GM12878 (cell line): Measurements from ENCODE around the gene IFNL1. TPM values are rescaled to one million over a fixed set of nuclear protein-coding genes. Genes with fewer than 3 reads are reported as not detected.

Source experiments
- ATAC-seq: fragments of 200-7000 bp; cut with Tn5 transposase; 3 replicates; pipeline ENCODE4 v1.9.1; 2020; ENCODE audit warnings: mild to moderate bottlenecking, moderate library complexity
- BruUV-seq: library from RNA; stranded (reverse); fragments of 400-500 nt; replicated peaks from 2 replicates; lab custom pipeline; 2021; lab: Mats Ljungman, UMichigan
- CTCF ChIA-PET: fragments of 300-600 bp; sonication (Branson Sonifier 250); formaldehyde crosslinking; extraction: SDS; loops from one replicate; lab custom pipeline; 2021; ENCODE audit warnings: inconsistent platforms; lab: Yijun Ruan, JAX
- POLR2A ChIA-PET: fragments of 350-600 bp; formaldehyde crosslinking; extraction: SDS; loops from one replicate; lab custom pipeline; 2021; ENCODE audit warnings: inconsistent platforms; lab: Charles Lee
- RAD21 ChIA-PET: fragments of 300-600 bp; sonication (Branson Sonifier 250); formaldehyde crosslinking; loops from one replicate; lab custom pipeline; 2023; ENCODE audit warnings: antibody characterized with exemption; ENCODE audit not compliant: unreplicated experiment; lab: Charles Lee
- SMC1A ChIA-PET: fragments of 300-600 bp; sonication (Branson Sonifier 250); formaldehyde crosslinking; loops from one replicate; lab custom pipeline; 2023; ENCODE audit not compliant: unreplicated experiment, uncharacterized antibody; lab: Charles Lee
- DNase-seq: peaks from one replicate; pipeline ENCODE4 v3.0.0-alpha.2; 2011; ENCODE audit warnings: low read depth, low spot score
- FAIRE-seq: peaks from 3 replicates; lab custom pipeline; 2011; peaks lifted over from hg19 to GRCh38; lab: Jason Lieb, UNC
- H2AFZ ChIP-seq: 2 replicates; pipeline ENCODE4 v1.6.0; 2011; ENCODE audit warnings: low read depth, low read length, control low read depth; ENCODE audit not compliant: control insufficient read depth
- H3K27ac ChIP-seq: 2 replicates; pipeline ENCODE4 v1.5.1; 2011; ENCODE audit warnings: control low read depth; ENCODE audit not compliant: control insufficient read depth, insufficient read depth
- H3K27me3 ChIP-seq, 2 experiments: replicated peaks in 1 of 2; 2 replicates each; pipeline versions ENCODE4 v1.6.0 to v1.6.1; 2011; ENCODE audit warnings: low read length in 1 of 2; ENCODE audit not compliant: control insufficient read depth in 2 of 2, insufficient read depth in 2 of 2
- H3K36me3 ChIP-seq, 2 experiments: 2 replicates each; pipeline ENCODE4 v1.5.1; 2011; ENCODE audit warnings: low read length in 1 of 2; ENCODE audit not compliant: control insufficient read depth in 2 of 2, insufficient read depth in 2 of 2
- H3K4me1 ChIP-seq: 2 replicates; pipeline ENCODE4 v1.6.1; 2011; ENCODE audit warnings: mild to moderate bottlenecking, low read length, moderate library complexity, mixed read lengths; ENCODE audit not compliant: control insufficient read depth, insufficient read depth
- H3K4me2 ChIP-seq: 2 replicates; pipeline ENCODE4 v1.6.0; 2011; ENCODE audit warnings: control low read depth; ENCODE audit not compliant: control insufficient read depth, insufficient read depth
- H3K4me3 ChIP-seq: fragments of 200-600 bp; sonication (generic); 2 replicates; pipeline ENCODE4 v1.5.1; 2016
- H3K79me2 ChIP-seq: 2 replicates; pipeline ENCODE4 v1.6.0; 2011; ENCODE audit warnings: low read length; ENCODE audit not compliant: control insufficient read depth, insufficient read depth
- H3K9ac ChIP-seq: 2 replicates; pipeline ENCODE4 v1.8.0; 2011; ENCODE audit warnings: low read length, control low read depth, mixed read lengths; ENCODE audit not compliant: control insufficient read depth, insufficient read depth
- H3K9me3 ChIP-seq: replicated peaks from 3 replicates; pipeline ENCODE4 v1.5.1; 2011; ENCODE audit warnings: mild to moderate bottlenecking, low read length; ENCODE audit not compliant: control insufficient read depth, insufficient read depth
- H4K20me1 ChIP-seq: 2 replicates; pipeline ENCODE4 v1.6.0; 2011; ENCODE audit not compliant: control insufficient read depth, insufficient read depth
- CREM ChIP-seq: IDR thresholded peaks from 2 replicates; pipeline ENCODE4 v1.6.1; 2014; ENCODE audit warnings: antibody characterized with exemption, low read depth
- GATAD2B ChIP-seq: fragments of 450-650 bp; conservative IDR thresholded peaks from 2 replicates; pipeline ENCODE4 v1.6.1; 2017; ENCODE audit warnings: low read depth, mild to moderate bottlenecking, moderate library complexity
- HDAC6 ChIP-seq: fragments of 200-600 bp; sonication (generic); IDR thresholded peaks from one replicate; pipeline ENCODE4 v1.8.0; 2017; ENCODE audit warnings: antibody characterized with exemption; ENCODE audit not compliant: unreplicated experiment
- HDGF ChIP-seq: fragments of 450-650 bp; IDR thresholded peaks from 2 replicates; pipeline ENCODE4 v1.6.1; 2016; ENCODE audit warnings: antibody characterized with exemption
- IKZF1 ChIP-seq: fragments of 450-650 bp; conservative IDR thresholded peaks from 2 replicates; pipeline ENCODE4 v1.6.1; 2017; ENCODE audit warnings: antibody characterized with exemption, mild to moderate bottlenecking
- IKZF2 ChIP-seq, 2 experiments: fragments of 450-650 bp; IDR thresholded peaks; 2 replicates each; pipeline ENCODE4 v1.6.1; 2017; ENCODE audit warnings: mild to moderate bottlenecking in 2 of 2, moderate library complexity in 2 of 2
- NRF1 ChIP-seq: conservative IDR thresholded peaks from 2 replicates; pipeline ENCODE4 v1.6.1; 2011; ENCODE audit warnings: mild to moderate bottlenecking, low read depth, low read length, improper control_type of control experiment
- RAD21 ChIP-seq: IDR thresholded peaks from 2 replicates; pipeline ENCODE4 v1.6.1; 2011; ENCODE audit warnings: mild to moderate bottlenecking, low read depth, low read length, moderate library complexity; ENCODE audit not compliant: insufficient read depth
- SMAD1 ChIP-seq: fragments of 450-650 bp; IDR thresholded peaks from 2 replicates; pipeline ENCODE4 v1.6.1; 2018; ENCODE audit warnings: mild to moderate bottlenecking, low read depth; ENCODE audit not compliant: partially characterized antibody
- SMC3 ChIP-seq: IDR thresholded peaks from 2 replicates; pipeline ENCODE4 v1.6.1; 2011; ENCODE audit warnings: low read length, improper control_type of control experiment, borderline replicate concordance
- SREBF2 ChIP-seq: IDR thresholded peaks from 2 replicates; pipeline ENCODE4 v1.6.1; 2012; ENCODE audit warnings: mild to moderate bottlenecking, low read length
- SUPT20H ChIP-seq: IDR thresholded peaks from 2 replicates; pipeline ENCODE4 v1.6.1; 2011; ENCODE audit warnings: low read depth, mild to moderate bottlenecking, low read length, moderate library complexity, borderline replicate concordance; ENCODE audit not compliant: control insufficient read depth
- YY1 ChIP-seq: IDR thresholded peaks from 2 replicates; pipeline ENCODE4 v1.6.1; 2011; ENCODE audit warnings: low read depth, mild to moderate bottlenecking, low read length
- ZNF24 ChIP-seq: fragments of 450-650 bp; IDR thresholded peaks from 2 replicates; pipeline ENCODE4 v1.6.1; 2017; ENCODE audit warnings: antibody characterized with exemption, mild to moderate bottlenecking
- ZNF384 ChIP-seq: IDR thresholded peaks from 2 replicates; pipeline ENCODE4 v1.6.1; 2012; ENCODE audit warnings: low read depth, mild to moderate bottlenecking, low read length, improper control_type of control experiment, borderline replicate concordance
- WGBS: methylation state at CpG from one replicate; pipeline ENCODE4 v1.1.6; 2016; ENCODE audit warnings: low lambda C conversion rate; ENCODE audit not compliant: insufficient replicate concordance, insufficient coverage; ENCODE audit errors: missing lambda C conversion rate; 5-methylcytosine and 5-hydroxymethylcytosine counted together
- in situ Hi-C: fragments of 300-500 bp; cut with MboI; formaldehyde crosslinking; loops from 9 replicates; pipeline ENCODE4 v1.14.3; 2018; ENCODE audit warnings: mixed read lengths
- intact Hi-C: fragments of 100-400 bp; cut with micrococcal nuclease; formaldehyde crosslinking; loops from one replicate; pipeline ENCODE4 v1.14.2; 2022; ENCODE audit not compliant: unreplicated experiment
- polyA plus RNA-seq, 11 experiments: library from polyadenylated mRNA; depleted of rRNA in 4 of 11; unstranded in 6 of 11; stranded (reverse) in 5 of 11; fragments of >200 nt; fragmentation: Nextera tagmentation in 4 of 11; fragmentation: Illumina TruSeq in 1 of 11; extraction: Ambion mirVana in 4 of 11; extraction: Trizol in 1 of 11; gene quantifications; 1 replicate in 1 of 11; 2 replicates in 10 of 11; pipeline versions ENCODE4 v1.2.1 to v1.2.3, GENCODE V29; 2011 to 2016; ENCODE audit warnings: inconsistent platforms in 2 of 11, missing spikeins in 2 of 11, low read depth in 1 of 11
- total RNA-seq, 4 experiments: library from RNA; depleted of rRNA in 3 of 4; stranded (reverse); fragments of >200 nt in 3 of 4; fragmentation: Illumina TruSeq in 1 of 4; extraction: Trizol in 1 of 4; gene quantifications; 2 replicates each; pipeline versions ENCODE4 v1.2.1 to v1.2.3, GENCODE V29; 2013 to 2021
- TF ChIP-seq, protein P1 (sequence below): fragments of 450-650 bp; IDR thresholded peaks from 2 replicates; pipeline ENCODE4 v1.6.1; 2016; ENCODE audit warnings: mild to moderate bottlenecking, moderate library complexity, borderline replicate concordance
- TF ChIP-seq, protein P2 (sequence below): fragments of 450-650 bp; IDR thresholded peaks from 2 replicates; pipeline ENCODE4 v1.6.1; 2017; ENCODE audit warnings: borderline replicate concordance
- TF ChIP-seq, protein P3 (sequence below): IDR thresholded peaks from 2 replicates; pipeline ENCODE4 v1.6.1; 2012; ENCODE audit warnings: mild to moderate bottlenecking, low read depth, low read length

The IFNL1 gene
- total and polyA plus RNA-seq, 10 of the 15 experiments (the other 5 are each of a cell fraction or from before 2014, with no cell fraction given), result not detected

DNA sequence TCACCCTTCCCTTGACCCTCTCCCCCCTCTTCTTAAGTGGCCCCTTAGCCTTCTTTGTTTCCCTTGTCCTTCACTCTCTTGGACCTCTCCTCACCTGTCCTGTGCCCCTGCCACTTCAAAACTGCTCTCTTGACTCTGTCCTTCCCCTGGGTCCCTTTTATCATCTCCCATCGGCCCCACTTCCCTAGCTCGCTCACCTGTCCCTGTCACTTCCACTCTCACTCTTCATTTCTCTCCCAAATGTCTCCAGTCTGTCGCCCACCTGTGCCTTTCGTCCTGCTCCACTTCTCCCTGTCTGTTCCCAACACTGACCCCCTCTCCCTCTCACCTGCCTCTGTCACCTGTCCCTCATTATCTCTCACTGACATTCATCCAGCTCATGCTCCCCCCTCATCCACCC, 699 bp downstream of the IFNL1 start:
- H3K4me2 ChIP-seq, result no peak overlapping the region
- H3K4me1 ChIP-seq, result no peaks in the 10 kb centered on the region
- in situ Hi-C loops, result no loop called here
- no peak overlapping the region for H2AFZ ChIP-seq
- no peak overlapping the region for H3K4me3 ChIP-seq
- ChIA-PET POLR2A (no interaction called here), SMC1A (no interaction called here), CTCF (interaction anchor here (1.1 kb wide), 1 partner anchor 286 kb away, joined by 3 read pairs; no protein-coding TSS in a partner anchor), RAD21 (no interaction called here)
- H3K27ac ChIP-seq, result no peak overlapping the region
- H3K9me3 ChIP-seq, result no peaks in the 10 kb centered on the region
- intact Hi-C loops, result no loop called here
- no peak overlapping the region for H3K9ac ChIP-seq
- no peaks in the 10 kb centered on the region for H3K79me2 ChIP-seq
- H3K36me3 ChIP-seq, result no peaks in the 10 kb centered on the region
- FAIRE-seq (no peak), DNase-seq (no peak), ATAC-seq (no peak)
- no peaks in the 10 kb centered on the region for H3K27me3 ChIP-seq
- BruUV-seq, result no TSS peak
- WGBS, result 0% methylated on average over 3 of the region's 4 CpGs
- H4K20me1 ChIP-seq, result no peaks in the 10 kb centered on the region
- TF ChIP-seq, protein P1, sequence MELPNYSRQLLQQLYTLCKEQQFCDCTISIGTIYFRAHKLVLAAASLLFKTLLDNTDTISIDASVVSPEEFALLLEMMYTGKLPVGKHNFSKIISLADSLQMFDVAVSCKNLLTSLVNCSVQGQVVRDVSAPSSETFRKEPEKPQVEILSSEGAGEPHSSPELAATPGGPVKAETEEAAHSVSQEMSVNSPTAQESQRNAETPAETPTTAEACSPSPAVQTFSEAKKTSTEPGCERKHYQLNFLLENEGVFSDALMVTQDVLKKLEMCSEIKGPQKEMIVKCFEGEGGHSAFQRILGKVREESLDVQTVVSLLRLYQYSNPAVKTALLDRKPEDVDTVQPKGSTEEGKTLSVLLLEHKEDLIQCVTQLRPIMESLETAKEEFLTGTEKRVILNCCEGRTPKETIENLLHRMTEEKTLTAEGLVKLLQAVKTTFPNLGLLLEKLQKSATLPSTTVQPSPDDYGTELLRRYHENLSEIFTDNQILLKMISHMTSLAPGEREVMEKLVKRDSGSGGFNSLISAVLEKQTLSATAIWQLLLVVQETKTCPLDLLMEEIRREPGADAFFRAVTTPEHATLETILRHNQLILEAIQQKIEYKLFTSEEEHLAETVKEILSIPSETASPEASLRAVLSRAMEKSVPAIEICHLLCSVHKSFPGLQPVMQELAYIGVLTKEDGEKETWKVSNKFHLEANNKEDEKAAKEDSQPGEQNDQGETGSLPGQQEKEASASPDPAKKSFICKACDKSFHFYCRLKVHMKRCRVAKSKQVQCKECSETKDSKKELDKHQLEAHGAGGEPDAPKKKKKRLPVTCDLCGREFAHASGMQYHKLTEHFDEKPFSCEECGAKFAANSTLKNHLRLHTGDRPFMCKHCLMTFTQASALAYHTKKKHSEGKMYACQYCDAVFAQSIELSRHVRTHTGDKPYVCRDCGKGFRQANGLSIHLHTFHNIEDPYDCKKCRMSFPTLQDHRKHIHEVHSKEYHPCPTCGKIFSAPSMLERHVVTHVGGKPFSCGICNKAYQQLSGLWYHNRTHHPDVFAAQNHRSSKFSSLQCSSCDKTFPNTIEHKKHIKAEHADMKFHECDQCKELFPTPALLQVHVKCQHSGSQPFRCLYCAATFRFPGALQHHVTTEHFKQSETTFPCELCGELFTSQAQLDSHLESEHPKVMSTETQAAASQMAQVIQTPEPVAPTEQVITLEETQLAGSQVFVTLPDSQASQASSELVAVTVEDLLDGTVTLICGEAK, result no peak
- TF ChIP-seq ZNF24, result no peak
- no peak for TF ChIP-seq SMC3
- TF ChIP-seq IKZF1, result no peak
- TF ChIP-seq, protein P2, sequence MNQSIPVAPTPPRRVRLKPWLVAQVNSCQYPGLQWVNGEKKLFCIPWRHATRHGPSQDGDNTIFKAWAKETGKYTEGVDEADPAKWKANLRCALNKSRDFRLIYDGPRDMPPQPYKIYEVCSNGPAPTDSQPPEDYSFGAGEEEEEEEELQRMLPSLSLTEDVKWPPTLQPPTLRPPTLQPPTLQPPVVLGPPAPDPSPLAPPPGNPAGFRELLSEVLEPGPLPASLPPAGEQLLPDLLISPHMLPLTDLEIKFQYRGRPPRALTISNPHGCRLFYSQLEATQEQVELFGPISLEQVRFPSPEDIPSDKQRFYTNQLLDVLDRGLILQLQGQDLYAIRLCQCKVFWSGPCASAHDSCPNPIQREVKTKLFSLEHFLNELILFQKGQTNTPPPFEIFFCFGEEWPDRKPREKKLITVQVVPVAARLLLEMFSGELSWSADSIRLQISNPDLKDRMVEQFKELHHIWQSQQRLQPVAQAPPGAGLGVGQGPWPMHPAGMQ, result no peak
- TF ChIP-seq RAD21, result no peak
- TF ChIP-seq, protein P3, sequence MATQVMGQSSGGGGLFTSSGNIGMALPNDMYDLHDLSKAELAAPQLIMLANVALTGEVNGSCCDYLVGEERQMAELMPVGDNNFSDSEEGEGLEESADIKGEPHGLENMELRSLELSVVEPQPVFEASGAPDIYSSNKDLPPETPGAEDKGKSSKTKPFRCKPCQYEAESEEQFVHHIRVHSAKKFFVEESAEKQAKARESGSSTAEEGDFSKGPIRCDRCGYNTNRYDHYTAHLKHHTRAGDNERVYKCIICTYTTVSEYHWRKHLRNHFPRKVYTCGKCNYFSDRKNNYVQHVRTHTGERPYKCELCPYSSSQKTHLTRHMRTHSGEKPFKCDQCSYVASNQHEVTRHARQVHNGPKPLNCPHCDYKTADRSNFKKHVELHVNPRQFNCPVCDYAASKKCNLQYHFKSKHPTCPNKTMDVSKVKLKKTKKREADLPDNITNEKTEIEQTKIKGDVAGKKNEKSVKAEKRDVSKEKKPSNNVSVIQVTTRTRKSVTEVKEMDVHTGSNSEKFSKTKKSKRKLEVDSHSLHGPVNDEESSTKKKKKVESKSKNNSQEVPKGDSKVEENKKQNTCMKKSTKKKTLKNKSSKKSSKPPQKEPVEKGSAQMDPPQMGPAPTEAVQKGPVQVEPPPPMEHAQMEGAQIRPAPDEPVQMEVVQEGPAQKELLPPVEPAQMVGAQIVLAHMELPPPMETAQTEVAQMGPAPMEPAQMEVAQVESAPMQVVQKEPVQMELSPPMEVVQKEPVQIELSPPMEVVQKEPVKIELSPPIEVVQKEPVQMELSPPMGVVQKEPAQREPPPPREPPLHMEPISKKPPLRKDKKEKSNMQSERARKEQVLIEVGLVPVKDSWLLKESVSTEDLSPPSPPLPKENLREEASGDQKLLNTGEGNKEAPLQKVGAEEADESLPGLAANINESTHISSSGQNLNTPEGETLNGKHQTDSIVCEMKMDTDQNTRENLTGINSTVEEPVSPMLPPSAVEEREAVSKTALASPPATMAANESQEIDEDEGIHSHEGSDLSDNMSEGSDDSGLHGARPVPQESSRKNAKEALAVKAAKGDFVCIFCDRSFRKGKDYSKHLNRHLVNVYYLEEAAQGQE, result no peak
- TF ChIP-seq SUPT20H, result no peak
- no peak for TF ChIP-seq HDAC6
- TF ChIP-seq ZNF384, result no peak
- no peak for TF ChIP-seq NRF1
- TF ChIP-seq SMAD1, result no peak
- TF ChIP-seq YY1, result no peak
- TF ChIP-seq CREM, result no peak
- no peak for TF ChIP-seq SREBF2
- no peak for TF ChIP-seq HDGF
- TF ChIP-seq IKZF2 (IDR thresholded peaks at IDR 0.05), result no peak
- TF ChIP-seq GATAD2B, result no peak
